K562 (cell line): ENCODE measurements around the gene UNC93B1. TPM values are rescaled to one million over a fixed set of nuclear protein-coding genes. Genes with fewer than 3 reads are reported as not detected.

Experiments used
- ATAC-seq: fragments of 200-7000 bp; cut with Tn5 transposase; 3 replicates; pipeline ENCODE4 v1.9.1; 2020; ENCODE audit warnings: moderate library complexity
- BruUV-seq: library from RNA; stranded (reverse); fragments of 400-500 nt; replicated peaks from 2 replicates; lab custom pipeline; 2021; lab: Mats Ljungman, UMichigan
- CTCF ChIA-PET: fragments of 300-600 bp; formaldehyde crosslinking; extraction: SDS; loops from one replicate; lab custom pipeline; 2021; ENCODE audit warnings: low intra/inter-chr PET ratio; lab: Yijun Ruan, JAX
- POLR2A ChIA-PET: fragments of 300-600, 350-650 bp; sonication (Branson Sonifier 250); formaldehyde crosslinking; extraction: SDS; loops from one replicate; lab custom pipeline; 2021; ENCODE audit warnings: antibody characterized with exemption, inconsistent platforms; lab: Yijun Ruan, JAX
- DNase-seq, 4 experiments: peaks; one replicate each; pipeline versions ENCODE4 v3.0.0 to v3.0.0-alpha.2; 2011 to 2018; ENCODE audit warnings: low spot score in 3 of 4, mixed read lengths in 3 of 4; ENCODE audit errors: extremely low read depth in 1 of 4
- FAIRE-seq: peaks from 2 replicates; lab custom pipeline; 2011; peaks lifted over from hg19 to GRCh38; lab: Jason Lieb, UNC
- H2AFZ ChIP-seq: 2 replicates; pipeline ENCODE4 v1.6.0; 2011; ENCODE audit warnings: low read depth, low read length, control low read depth, inconsistent platforms
- H3K27ac ChIP-seq: fragments of 200-600 bp; 3 replicates; pipeline ENCODE4 v1.8.0; 2011; ENCODE audit warnings: low read depth, mild to moderate bottlenecking, control low read depth, inconsistent platforms, low read length, moderate library complexity, mixed read lengths; ENCODE audit errors: extremely low read depth
- H3K27me3 ChIP-seq, 2 experiments: fragments of 300-600 bp in 1 of 2; 2 replicates in 1 of 2; 3 replicates in 1 of 2; pipeline versions ENCODE4 v1.6.0 to v1.8.0; 2011; ENCODE audit warnings: inconsistent platforms in 2 of 2, low read length in 2 of 2, mild to moderate bottlenecking in 1 of 2, mixed read lengths in 1 of 2, moderate library complexity in 1 of 2; ENCODE audit not compliant: control insufficient read depth in 2 of 2, insufficient read depth in 2 of 2
- H3K36me3 ChIP-seq: fragments of 300-600 bp; 3 replicates; pipeline ENCODE4 v1.8.0; 2011; ENCODE audit warnings: mild to moderate bottlenecking, low read length, inconsistent platforms; ENCODE audit not compliant: control insufficient read depth, insufficient read depth
- H3K4me1 ChIP-seq, 2 experiments: fragments of 200-600 bp in 1 of 2; replicated peaks in 1 of 2; 2 replicates in 1 of 2; 3 replicates in 1 of 2; pipeline versions ENCODE4 v1.5.1 to v1.8.0; 2011; ENCODE audit warnings: inconsistent platforms in 2 of 2, low read length in 2 of 2, mild to moderate bottlenecking in 1 of 2, mixed read lengths in 1 of 2, moderate library complexity in 1 of 2; ENCODE audit not compliant: control insufficient read depth in 2 of 2, insufficient read depth in 2 of 2
- H3K4me2 ChIP-seq: 2 replicates; pipeline ENCODE4 v1.6.1; 2011; ENCODE audit warnings: low read length, control low read depth, inconsistent platforms, mixed read lengths; ENCODE audit not compliant: insufficient read depth
- H3K4me3 ChIP-seq: fragments of 200-600 bp; sonication (generic), shearing (Covaris generic); 2 replicates; pipeline ENCODE4 v1.5.1; 2016; ENCODE audit warnings: control low read depth, inconsistent platforms
- H3K79me2 ChIP-seq: fragments of 200-600 bp; 3 replicates; pipeline ENCODE4 v1.8.0; 2011; ENCODE audit warnings: low read length, inconsistent platforms; ENCODE audit not compliant: control insufficient read depth, insufficient read depth
- H3K9ac ChIP-seq, 2 experiments: 2 replicates each; pipeline versions ENCODE4 v1.6.0 to v1.6.1; 2011; ENCODE audit warnings: low read depth in 2 of 2, low read length in 2 of 2, control low read depth in 1 of 2, inconsistent platforms in 1 of 2, mild to moderate bottlenecking in 1 of 2, mixed read lengths in 1 of 2; ENCODE audit not compliant: insufficient read depth in 1 of 2
- H3K9me1 ChIP-seq: one replicate; pipeline ENCODE4 v1.6.0; 2011; ENCODE audit warnings: inconsistent platforms, mild to moderate bottlenecking, low read length, moderate library complexity; ENCODE audit not compliant: control insufficient read depth, insufficient read depth
- H3K9me3 ChIP-seq: replicated peaks from 2 replicates; pipeline ENCODE4 v1.5.1; 2011; ENCODE audit warnings: low read depth, low read length, inconsistent platforms; ENCODE audit not compliant: control insufficient read depth, insufficient read depth
- H4K20me1 ChIP-seq: replicated peaks from 2 replicates; pipeline ENCODE4 v1.6.1; 2011; ENCODE audit warnings: low read length, inconsistent platforms, mixed read lengths; ENCODE audit not compliant: control insufficient read depth, insufficient read depth
- E2F3 ChIP-seq: fragments of 250-450 bp; sonication (Bioruptor Pico); IDR thresholded peaks from 2 replicates; pipeline ENCODE4 v1.4.0; 2020; ENCODE audit warnings: mild to moderate bottlenecking
- HDAC3 ChIP-seq: fragments of 450-650 bp; IDR thresholded peaks from 2 replicates; pipeline ENCODE4 v1.6.1; 2018; ENCODE audit warnings: borderline replicate concordance, mild to moderate bottlenecking, moderate library complexity; ENCODE audit not compliant: partially characterized antibody
- KLF6 ChIP-seq: fragments of 250-450 bp; sonication (Bioruptor Pico); IDR thresholded peaks from 2 replicates; pipeline ENCODE4 v1.4.0; 2020; ENCODE audit warnings: mild to moderate bottlenecking, moderate library complexity, borderline replicate concordance
- MYC ChIP-seq, 2 experiments: fragments of 250-450 bp in 1 of 2; sonication (Bioruptor Pico) in 1 of 2; IDR thresholded peaks; 2 replicates each; pipeline versions ENCODE4 v1.5.1 to v1.6.1; 2012 to 2021; ENCODE audit warnings: low read depth in 2 of 2, borderline replicate concordance in 1 of 2, improper control_type of control experiment in 1 of 2, low read length in 1 of 2, mild to moderate bottlenecking in 1 of 2, moderate library complexity in 1 of 2
- NFIC ChIP-seq: fragments of 450-650 bp; IDR thresholded peaks from 2 replicates; pipeline ENCODE4 v1.6.1; 2017; ENCODE audit warnings: mild to moderate bottlenecking, inconsistent platforms
- POLR2B ChIP-seq: fragments of 450-650 bp; IDR thresholded peaks from 2 replicates; pipeline ENCODE4 v1.6.1; 2018; ENCODE audit warnings: low read depth; ENCODE audit not compliant: partially characterized antibody
- SP1 ChIP-seq: sonication (generic); formaldehyde crosslinking; IDR thresholded peaks from 2 replicates; pipeline ENCODE4 v1.8.1; 2022; ENCODE audit warnings: mild to moderate bottlenecking, missing genetic modification reagents
- ZBTB7A ChIP-seq: IDR thresholded peaks from 2 replicates; pipeline ENCODE4 v1.6.1; 2011; ENCODE audit warnings: low read depth, mild to moderate bottlenecking, low read length, moderate library complexity, borderline replicate concordance; ENCODE audit not compliant: control insufficient read depth
- ZNF644 ChIP-seq: fragments of 200-800 bp; sonication (Bioruptor generic); IDR thresholded peaks from 2 replicates; pipeline ENCODE4 v1.6.1; 2016; ENCODE audit warnings: low read depth, missing genetic modification characterization, missing compliant biosample characterization
- WGBS: fragments of 100-300 bp; shearing (Covaris generic); methylation state at CpG from one replicate; pipeline ENCODE4 v1.1.6; 2016; ENCODE audit warnings: low coverage, mixed read lengths; ENCODE audit not compliant: insufficient coverage; ENCODE audit errors: missing lambda C conversion rate; 5-methylcytosine and 5-hydroxymethylcytosine counted together
- in situ Hi-C: fragments of 300-500 bp; cut with MboI; formaldehyde crosslinking; loops from 4 replicates; pipeline ENCODE4 v1.15.0; 2018; ENCODE audit warnings: inconsistent platforms, mixed read lengths
- intact Hi-C: fragments of 100-400 bp; cut with micrococcal nuclease; formaldehyde crosslinking; loops from 2 replicates; pipeline ENCODE4 v1.14.2; 2022
- polyA plus RNA-seq, 8 experiments: library from polyadenylated mRNA; depleted of rRNA in 4 of 8; stranded (reverse) in 5 of 8; unstranded in 3 of 8; fragments of >200 nt; fragmentation: Nextera tagmentation in 2 of 8; fragmentation: Illumina TruSeq in 1 of 8; extraction: Ambion mirVana in 2 of 8; extraction: Trizol in 1 of 8; gene quantifications; 2 replicates each; pipeline versions ENCODE4 v1.2.1 to v1.2.3, GENCODE V29; 2011 to 2014; ENCODE audit warnings: inconsistent platforms in 1 of 8, missing spikeins in 1 of 8
- total RNA-seq, 7 experiments: library from RNA; depleted of rRNA in 6 of 7; stranded (reverse); fragments of >200 nt in 6 of 7; fragmentation: Illumina TruSeq in 2 of 7; extraction: Trizol in 2 of 7; gene quantifications; 2 replicates each; pipeline versions ENCODE4 v1.2.1 to v1.2.3, GENCODE V29; 2011 to 2021; ENCODE audit warnings: low replicate concordance in 1 of 7
- TF ChIP-seq, protein P1 (sequence below): fragments of 450-650 bp; IDR thresholded peaks from 2 replicates; pipeline ENCODE4 v1.6.1; 2016

Gene UNC93B1
- total and polyA plus RNA-seq, 9 of the 15 experiments (the other 6 are each of a cell fraction or from before 2014, with no cell fraction given) = 0.10 to 13.6 (median 6.5) TPM

DNA sequence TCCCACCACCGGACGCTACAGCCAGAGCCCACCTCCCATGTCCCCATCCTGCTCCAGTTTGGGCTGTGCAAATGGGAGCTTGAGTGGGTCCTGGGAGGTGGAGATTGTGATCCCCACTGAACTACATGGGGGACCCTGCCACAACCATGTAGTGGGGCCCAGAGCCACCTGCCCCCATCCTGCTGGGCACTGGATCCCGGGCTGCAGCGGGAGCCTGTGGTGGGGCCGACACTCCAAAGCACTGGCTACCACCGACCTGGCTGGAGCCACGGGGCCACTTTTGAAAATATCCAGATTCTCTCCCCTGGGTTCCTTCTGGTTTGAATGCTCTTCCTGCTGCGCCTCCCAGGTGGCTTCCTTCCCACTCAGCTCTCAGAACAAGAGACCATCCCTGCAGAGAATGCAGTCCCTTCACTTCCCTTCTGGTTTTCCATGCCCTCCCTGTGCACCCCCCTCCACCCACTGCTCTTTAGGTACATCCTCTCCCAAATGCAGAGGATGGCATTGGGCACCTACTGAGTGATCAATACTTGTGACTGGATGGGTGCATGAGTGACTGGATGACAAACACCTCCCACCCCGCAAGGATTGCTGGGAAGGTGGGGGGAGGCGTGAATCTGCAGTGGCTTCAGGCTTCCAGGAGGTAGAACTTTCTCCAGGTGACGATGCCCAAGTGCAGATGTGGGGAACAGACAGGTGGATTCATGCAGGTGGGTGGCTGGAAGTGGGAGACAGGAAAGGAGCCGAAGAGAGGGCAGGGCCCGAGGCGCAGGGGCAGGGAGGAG, 846 bp upstream of the UNC93B1 start:
- Histone ChIP-seq H3K79me2 (no peaks in the 10 kb centered on the region), H3K27me3 (no peaks in the 10 kb centered on the region), H3K9ac (peak overlapping the region; percentile 67 to 93), H3K9me1 (no peaks in the 10 kb centered on the region), H3K4me1 (peaks cover 19 to 50% of the 10 kb centered on the region in 2 experiments), H3K36me3 (0 out of 3 replicates have a peak, but pooled peaks cover 2% of the 10 kb centered on the region), H4K20me1 (no peaks in the 10 kb centered on the region), H3K4me2 (peak overlapping the region; percentile 75), H3K27ac (peak overlapping the region; percentile 58; the same call in 2 of the 3 replicates), H3K4me3 (peak overlapping the region; percentile 57), H3K9me3 (no peaks in the 10 kb centered on the region), H2AFZ (peak overlapping the region; percentile 96)
- TF ChIP-seq KLF6 (CRISPR knock-in tag) (no peak), MYC (IDR thresholded peaks at IDR 0.05; ENCODE audit: low read depth, low read length) (no peak), MYC (CRISPR knock-in tag; IDR thresholded peaks at IDR 0.05; ENCODE audit: borderline replicate concordance, low read depth) (0 out of 2 replicates have a peak, but pooled peaks have one; percentile 2), ZNF644 (0 out of 2 replicates have a peak, but pooled peaks have one; percentile 14), ZBTB7A (0 out of 2 replicates have a peak, but pooled peaks have one; percentile 31), E2F3 (no peak), NFIC (peak; percentile 4; the same call in 1 of the 2 replicates), HDAC3 (no peak), POLR2B (no peak), SP1 (CRISPR knock-in tag) (peak; percentile 15; the same call in 1 of the 2 replicates)
- TF ChIP-seq, protein P1, sequence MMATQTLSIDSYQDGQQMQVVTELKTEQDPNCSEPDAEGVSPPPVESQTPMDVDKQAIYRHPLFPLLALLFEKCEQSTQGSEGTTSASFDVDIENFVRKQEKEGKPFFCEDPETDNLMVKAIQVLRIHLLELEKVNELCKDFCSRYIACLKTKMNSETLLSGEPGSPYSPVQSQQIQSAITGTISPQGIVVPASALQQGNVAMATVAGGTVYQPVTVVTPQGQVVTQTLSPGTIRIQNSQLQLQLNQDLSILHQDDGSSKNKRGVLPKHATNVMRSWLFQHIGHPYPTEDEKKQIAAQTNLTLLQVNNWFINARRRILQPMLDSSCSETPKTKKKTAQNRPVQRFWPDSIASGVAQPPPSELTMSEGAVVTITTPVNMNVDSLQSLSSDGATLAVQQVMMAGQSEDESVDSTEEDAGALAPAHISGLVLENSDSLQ = peak; percentile 36; the same call in 1 of the 2 replicates
- intact Hi-C loops = loop anchor here (5.0 kb wide), 1 partner anchor 293 kb away; no protein-coding TSS in a partner anchor
- POLR2A ChIA-PET = no interaction called here
- no peak for DNase-seq
- ATAC-seq = no peak
- no TSS peak for BruUV-seq
- FAIRE-seq = peak; percentile 26
- 54% methylated on average over 14 of the region's 14 CpGs for WGBS
- in situ Hi-C loops = no loop called here
- CTCF ChIA-PET = no interaction called here
